Measurements from ENCODE around the gene CDK16. TPM values are rescaled to one million over a fixed set of nuclear protein-coding genes. Genes with fewer than 3 reads are reported as not detected.

CDK16 gene
- polyA plus RNA-seq, 1 donor from 2014 or later, result 99.0 TPM

GRCh38 chrX:47189906-47190305 is 28.6 kb upstream of the CDK16 start:
- peaks cover 12% of the 10 kb centered on the region for H3K79me2 ChIP-seq (replicated peaks; ENCODE audit: insufficient read depth, low read length)
- H3F3A ChIP-seq (ENCODE audit: insufficient read depth, low read length, poor library complexity, severe bottlenecking), result no peaks in the 10 kb centered on the region
- H3K4me3 ChIP-seq (ENCODE audit: low read length), result no peak overlapping the region
- H3K36me3 ChIP-seq (ENCODE audit: insufficient read depth, low read length), result no peaks in the 10 kb centered on the region
- no peak overlapping the region for H3K27ac ChIP-seq (ENCODE audit: low read length)
- H3K27me3 ChIP-seq (ENCODE audit: insufficient read depth, low read depth, low read length), result no peaks in the 10 kb centered on the region
- H2AFZ ChIP-seq (ENCODE audit: low read depth, low read length), result no peak overlapping the region
- no peaks in the 10 kb centered on the region for H3K9me3 ChIP-seq (ENCODE audit: low read length)
- H3K9me2 ChIP-seq (ENCODE audit: insufficient read depth, low read length), result no peaks in the 10 kb centered on the region
- H3K9ac ChIP-seq (ENCODE audit: low read length), result no peak overlapping the region
- H4K20me1 ChIP-seq (ENCODE audit: insufficient read depth), result no peaks in the 10 kb centered on the region
- H3K4me2 ChIP-seq (ENCODE audit: low read length), result no peak overlapping the region
- TF ChIP-seq EP300 (conservative IDR thresholded peaks at IDR 0.05; ENCODE audit: poor library complexity, severe bottlenecking) (no peak), CTCF (IDR thresholded peaks at IDR 0.05; ENCODE audit: poor library complexity, severe bottlenecking) (no peak), RAD21 (conservative IDR thresholded peaks at IDR 0.05) (no peak), MXI1 (conservative IDR thresholded peaks at IDR 0.05; ENCODE audit: poor library complexity, severe bottlenecking) (no peak), EZH2 (IDR thresholded peaks at IDR 0.05; ENCODE audit: borderline replicate concordance, insufficient read depth, low read length, poor library complexity, severe bottlenecking) (no peak), SMC3 (conservative IDR thresholded peaks at IDR 0.05; ENCODE audit: poor library complexity) (no peak), TAF1 (IDR thresholded peaks at IDR 0.05; ENCODE audit: low read depth) (no peak), POLR2AphosphoS5 (IDR thresholded peaks at IDR 0.05) (no peak), REST (IDR thresholded peaks at IDR 0.05; ENCODE audit: borderline replicate concordance) (no peak)

GRCh38 chrX:47190445-47191269 is 27.8 kb upstream of the CDK16 start:
- H3K36me3 ChIP-seq (ENCODE audit: insufficient read depth, low read length), result no peaks in the 10 kb centered on the region
- no peaks in the 10 kb centered on the region for H3F3A ChIP-seq (ENCODE audit: insufficient read depth, low read length, poor library complexity, severe bottlenecking)
- no peaks in the 10 kb centered on the region for H4K20me1 ChIP-seq (ENCODE audit: insufficient read depth)
- H2AFZ ChIP-seq (ENCODE audit: low read depth, low read length), result no peak overlapping the region
- H3K9me3 ChIP-seq (ENCODE audit: low read length), result no peaks in the 10 kb centered on the region
- TF ChIP-seq POLR2AphosphoS5 (IDR thresholded peaks at IDR 0.05) (peak; percentile 38), CTCF (IDR thresholded peaks at IDR 0.05; ENCODE audit: poor library complexity, severe bottlenecking) (no peak), EP300 (conservative IDR thresholded peaks at IDR 0.05; ENCODE audit: poor library complexity, severe bottlenecking) (no peak), REST (IDR thresholded peaks at IDR 0.05; ENCODE audit: borderline replicate concordance) (no peak), MXI1 (conservative IDR thresholded peaks at IDR 0.05; ENCODE audit: poor library complexity, severe bottlenecking) (peak; percentile 60)
- no peaks in the 10 kb centered on the region for H3K27me3 ChIP-seq (ENCODE audit: insufficient read depth, low read depth, low read length)
- no peak overlapping the region for H3K4me2 ChIP-seq (ENCODE audit: low read length)
- H3K9ac ChIP-seq (ENCODE audit: low read length), result no peak overlapping the region
- no peak overlapping the region for H3K27ac ChIP-seq (ENCODE audit: low read length)
- peak overlapping the region; percentile 63 for H3K4me3 ChIP-seq (ENCODE audit: low read length)
- H3K79me2 ChIP-seq (replicated peaks; ENCODE audit: insufficient read depth, low read length), result peaks cover 19% of the 10 kb centered on the region
- no peaks in the 10 kb centered on the region for H3K9me2 ChIP-seq (ENCODE audit: insufficient read depth, low read length)

All from neural cell (in vitro differentiated cells).